ENCODE data around the gene EDA2R.

EDA2R gene, protein sequence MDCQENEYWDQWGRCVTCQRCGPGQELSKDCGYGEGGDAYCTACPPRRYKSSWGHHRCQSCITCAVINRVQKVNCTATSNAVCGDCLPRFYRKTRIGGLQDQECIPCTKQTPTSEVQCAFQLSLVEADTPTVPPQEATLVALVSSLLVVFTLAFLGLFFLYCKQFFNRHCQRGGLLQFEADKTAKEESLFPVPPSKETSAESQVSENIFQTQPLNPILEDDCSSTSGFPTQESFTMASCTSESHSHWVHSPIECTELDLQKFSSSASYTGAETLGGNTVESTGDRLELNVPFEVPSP

GRCh38 chrX:66638591-66639500 lies at the start of gene EDA2R:
Gene EDA2R (minus strand): TSS chrX:66639078. CDS start chrX:66616020, 23,058 bp downstream.
- DNase-seq, result no peak

DNA sequence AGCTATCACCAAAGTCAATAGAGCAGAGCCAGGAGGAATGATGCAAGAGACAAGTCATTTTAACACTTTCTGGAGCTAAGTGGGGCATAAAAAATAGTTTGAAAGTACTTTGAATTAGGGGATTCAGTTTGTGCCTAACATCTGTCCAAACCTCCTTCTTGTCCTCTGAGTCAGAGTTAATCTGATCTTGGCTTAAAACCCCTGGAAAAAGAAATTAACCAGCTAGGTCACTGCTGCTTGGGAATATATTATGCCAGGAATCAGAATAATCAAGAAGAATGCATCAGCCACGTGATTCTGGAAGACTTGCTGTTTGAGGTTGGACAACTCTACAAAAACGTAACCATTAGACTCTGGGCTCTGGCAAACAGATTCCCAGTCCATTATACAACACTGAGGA lies 45.3 kb upstream of the EDA2R start:
- no peak for DNase-seq

DNA sequence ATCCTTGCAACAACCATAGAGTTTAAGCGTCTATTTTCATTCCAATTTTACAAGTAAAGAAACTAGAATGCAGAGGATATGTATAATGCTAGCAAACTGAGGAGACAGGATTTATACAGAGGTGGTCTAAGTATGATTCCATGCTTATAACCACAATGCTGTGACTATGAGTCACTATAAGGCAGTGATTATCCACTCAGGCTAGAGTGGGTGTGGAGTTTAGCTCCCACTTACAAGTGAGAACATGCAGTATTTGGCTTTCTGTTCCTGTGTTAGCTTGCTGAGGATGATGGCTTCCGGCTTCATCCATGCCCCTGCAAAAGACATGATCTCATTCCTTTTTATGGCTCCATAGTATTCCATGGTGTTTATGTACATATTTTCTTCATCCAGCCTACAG lies 41.6 kb upstream of the EDA2R start:
- no peak for DNase-seq

GRCh38 chrX:66677430-66677829 lies 38.6 kb upstream of the EDA2R start:
- no peak for DNase-seq

DNA sequence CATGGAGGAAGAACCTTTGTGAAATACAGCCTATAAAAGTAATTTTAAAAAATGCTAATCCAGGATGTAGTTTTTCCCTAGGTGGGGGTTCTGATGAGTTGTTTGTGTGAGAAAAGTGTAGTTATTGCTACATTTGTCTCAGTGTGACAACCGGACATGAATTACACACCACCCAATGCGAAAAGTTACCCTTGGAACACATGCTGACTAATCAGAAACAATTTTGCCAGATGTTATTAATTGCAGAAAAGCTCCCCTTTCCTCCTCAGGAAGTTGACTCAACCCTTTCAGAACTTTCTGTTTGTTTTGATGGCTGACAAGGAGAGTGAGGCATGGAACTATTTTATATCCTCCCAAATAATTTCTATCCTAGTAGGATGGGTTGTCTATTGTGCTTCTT lies 38.1 kb upstream of the EDA2R start:
- DNase-seq, result no peak

- no peak for DNase-seq
These were observed 37.5 kb upstream of the EDA2R start for GRCh38 chrX:66676413-66676812.

DNA sequence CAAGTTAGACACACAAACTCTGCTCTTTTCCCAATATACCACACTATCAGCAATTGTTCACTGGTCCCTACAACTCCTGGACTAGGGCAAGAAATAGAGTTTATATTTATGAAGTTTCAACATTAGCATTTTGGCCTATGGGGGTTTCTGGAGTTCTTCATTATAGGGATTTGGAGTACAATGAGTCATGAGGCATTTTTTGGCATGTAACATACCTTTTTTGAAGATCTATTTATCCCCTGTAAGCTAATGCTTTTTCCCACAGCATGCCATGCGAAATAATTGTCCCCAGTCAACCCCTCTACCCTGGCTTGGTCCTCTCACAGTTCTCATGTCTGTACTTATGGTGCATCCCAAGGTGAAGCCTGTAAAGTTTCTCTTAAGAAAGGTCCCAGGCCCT lies 36.7 kb upstream of the EDA2R start:
- DNase-seq, result no peak

DNA sequence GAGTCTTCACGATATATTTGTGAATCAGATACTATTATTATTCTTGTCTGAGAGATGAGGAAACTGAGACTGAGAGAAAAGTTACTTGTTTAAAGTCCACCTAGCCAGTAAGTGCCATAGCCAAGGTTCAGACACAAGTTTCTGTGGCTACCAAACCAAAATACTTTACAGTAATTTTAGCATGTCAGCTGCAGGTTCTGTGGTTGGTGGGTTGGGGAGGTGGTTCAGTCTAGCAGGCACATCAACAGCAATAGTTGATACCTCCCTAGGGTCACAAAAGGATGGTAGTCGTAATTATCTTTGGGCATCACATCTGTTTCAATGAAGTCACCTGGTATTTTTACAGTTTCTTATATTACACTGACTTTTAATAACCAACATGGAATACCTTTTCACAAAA lies 35.6 kb upstream of the EDA2R start:
- DNase-seq, result no peak

DNA sequence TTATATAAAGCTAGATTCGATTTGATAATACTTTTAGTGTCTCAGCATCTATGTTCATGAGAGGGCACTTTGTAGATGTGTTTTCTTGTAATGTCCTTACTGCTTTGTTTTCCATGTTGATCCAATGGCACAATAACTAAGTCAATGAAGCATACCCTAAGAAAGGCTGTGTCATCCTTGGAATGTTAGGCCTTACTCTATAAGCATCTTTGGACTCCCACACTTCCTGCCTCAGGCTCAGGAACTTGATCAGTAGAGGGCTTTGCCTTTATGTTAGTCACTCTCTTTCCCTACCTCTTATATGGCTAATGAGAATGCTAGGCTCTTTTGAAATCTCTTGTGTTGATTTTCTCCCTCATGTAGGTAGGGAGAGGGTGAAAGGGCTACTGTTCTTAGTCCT lies 33.2 kb upstream of the EDA2R start:
- DNase-seq, result no peak

GRCh38 chrX:66654411-66654810 lies 15.5 kb upstream of the EDA2R start:
- no peak for DNase-seq

- no peak for DNase-seq
These were observed 3.5 kb downstream of the EDA2R start for GRCh38 chrX:66635360-66635759.

- no peak for DNase-seq
These were observed 4.6 kb downstream of the EDA2R start for GRCh38 chrX:66634272-66634671.

DNA sequence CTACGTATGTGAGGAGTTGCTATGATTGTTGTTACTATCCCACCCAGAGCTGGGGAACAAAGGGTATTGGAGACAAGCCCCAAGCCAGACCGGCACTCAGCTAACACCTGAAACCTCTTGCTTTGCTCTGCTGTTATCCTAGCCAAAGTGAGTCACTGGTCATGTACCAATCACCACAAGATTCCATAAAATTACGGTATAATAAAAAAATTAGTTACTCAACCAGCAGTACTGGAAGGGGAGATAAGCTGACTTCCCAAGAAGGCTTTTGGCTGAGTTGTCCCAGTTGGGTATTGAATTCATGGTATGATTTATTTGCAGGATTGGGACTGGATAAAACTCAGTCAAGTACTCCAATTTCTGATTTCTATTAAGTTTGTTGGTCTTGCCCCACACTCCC lies 5.3 kb downstream of the EDA2R start:
- DNase-seq, result no peak

GRCh38 chrX:66632981-66633380 lies 5.9 kb downstream of the EDA2R start:
- DNase-seq, result no peak

DNA sequence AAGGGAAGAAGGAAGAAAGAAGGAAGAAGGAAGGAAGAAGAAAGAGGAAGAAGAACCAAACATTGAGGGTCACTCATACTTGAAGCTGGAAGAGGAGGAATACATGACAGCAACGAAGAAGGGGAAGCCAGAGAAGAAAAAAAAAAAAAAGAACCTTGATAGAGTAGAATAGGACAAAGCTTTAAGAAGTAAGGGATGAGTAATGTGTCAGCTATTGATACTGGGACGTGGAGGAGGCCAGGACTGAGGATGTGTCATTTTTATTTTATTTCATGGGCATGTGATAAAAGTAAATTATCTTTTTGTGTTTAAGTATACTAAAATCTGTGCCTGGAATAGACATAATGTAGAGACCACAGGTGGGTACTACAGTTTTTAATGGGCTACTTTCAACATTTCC lies 6.4 kb downstream of the EDA2R start:
- no peak for DNase-seq

DNA sequence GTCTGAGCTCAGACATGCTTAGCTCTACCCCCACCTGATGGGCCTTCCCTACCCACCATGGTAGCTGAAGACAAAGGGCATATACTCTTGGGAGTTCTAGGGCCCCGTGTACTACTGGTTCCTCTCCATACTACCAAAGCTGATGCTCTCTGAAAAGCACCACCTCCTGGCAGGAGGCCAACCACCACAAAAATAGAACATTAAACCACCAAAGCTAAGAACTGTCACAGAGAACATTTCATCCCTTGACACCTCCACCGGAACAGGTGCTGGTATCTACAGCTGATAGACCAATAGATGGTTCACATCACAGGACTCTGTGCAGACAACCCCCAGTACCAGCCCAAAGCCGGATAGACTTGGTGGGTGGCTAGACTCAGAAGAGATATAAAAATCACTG lies 13.4 kb downstream of the EDA2R start:
- no peak for DNase-seq

DNA sequence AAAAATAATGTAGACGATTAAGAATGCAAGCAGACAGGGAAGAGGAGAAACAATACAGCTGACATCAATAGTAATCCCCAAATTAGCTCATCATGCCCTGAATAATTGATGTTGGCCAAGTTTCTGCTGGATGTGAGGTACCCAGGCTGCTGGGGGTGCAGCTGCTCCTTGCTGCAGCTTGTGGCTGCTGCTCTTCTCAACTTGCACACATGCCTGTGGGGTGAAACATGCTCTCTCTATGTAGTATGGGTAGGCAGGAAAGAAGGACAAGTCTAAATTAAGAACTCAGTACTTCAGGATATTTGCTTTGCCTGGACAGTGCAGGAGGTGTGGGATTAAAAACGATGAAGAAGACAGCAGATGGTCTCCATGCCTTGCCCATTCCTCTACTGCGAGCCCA lies 16.7 kb downstream of the EDA2R start:
- DNase-seq, result no peak

DNA sequence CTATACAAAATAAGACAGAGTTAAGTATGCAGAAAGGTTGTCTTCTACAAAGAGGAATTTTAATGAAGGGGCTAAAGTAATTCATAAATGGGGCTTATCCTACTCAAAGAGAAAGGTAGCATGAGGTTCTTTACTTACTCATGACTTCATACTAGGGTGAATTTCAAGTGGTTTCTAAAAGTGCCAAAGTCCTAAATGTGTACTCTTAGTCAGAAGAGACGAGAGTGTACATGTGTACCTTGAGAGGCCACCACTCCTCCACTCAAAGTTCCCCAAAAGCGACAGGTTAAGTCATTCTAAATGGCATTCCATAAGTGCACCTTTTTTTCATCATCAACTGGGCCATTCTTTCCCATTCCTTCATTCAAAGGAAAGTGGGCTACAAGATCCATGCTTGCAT lies 21.9 kb downstream of the EDA2R start:
- DNase-seq, result no peak

DNA sequence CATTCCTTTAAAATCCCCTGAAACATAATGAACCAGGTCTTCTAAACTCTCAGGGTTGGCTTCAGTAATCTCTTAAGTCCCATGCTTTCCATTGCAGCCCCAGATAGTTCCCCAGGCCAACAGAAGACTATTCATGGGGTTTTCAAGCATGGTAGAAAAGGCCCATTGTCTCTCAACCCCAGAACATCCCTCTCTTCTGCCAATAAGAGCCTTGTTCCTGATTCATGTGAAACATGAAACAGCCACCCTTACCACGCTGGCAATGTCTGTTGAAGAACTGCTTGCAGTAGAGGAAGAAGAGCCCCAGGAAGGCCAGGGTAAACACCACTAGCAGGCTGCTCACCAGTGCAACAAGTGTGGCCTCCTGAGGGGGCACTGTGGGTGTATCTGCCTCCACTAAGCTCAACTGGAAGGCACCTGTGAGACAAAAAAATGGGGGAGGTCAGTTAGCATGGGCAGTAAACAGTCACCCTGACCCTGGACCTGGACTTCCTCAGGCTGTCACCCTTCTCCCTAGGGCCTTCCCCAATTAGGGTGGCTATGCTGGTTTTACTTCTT lies 36.4 kb downstream of the EDA2R start:
- DNase-seq, result no peak

DNA sequence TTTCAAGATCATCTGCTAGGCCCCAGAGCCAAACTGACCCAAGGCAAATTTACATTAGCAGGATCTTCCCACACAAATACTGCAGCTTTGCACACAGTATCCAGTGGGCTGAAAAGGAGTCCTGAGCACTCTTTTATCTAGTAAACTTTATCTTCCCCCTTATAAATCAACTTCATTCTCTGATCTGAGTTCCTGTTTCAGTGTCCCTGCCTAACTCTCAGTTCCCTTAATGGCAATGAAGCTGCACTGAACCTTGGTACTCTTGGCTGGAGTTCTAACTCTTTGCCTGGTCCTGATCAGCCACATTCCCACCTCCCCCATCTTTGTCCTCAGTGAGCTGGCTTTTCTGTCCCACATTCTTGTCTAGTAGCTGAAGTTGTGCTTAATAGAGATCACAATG lies 37.4 kb downstream of the EDA2R start:
- DNase-seq, result no peak

GRCh38 chrX:66579219-66579618 lies 59.7 kb downstream of the EDA2R start:
- no peak for DNase-seq

GRCh38 chrX:66553973-66554372 lies 84.9 kb downstream of the EDA2R start:
- no peak for DNase-seq

- no peak for DNase-seq
These were observed 91.0 kb downstream of the EDA2R start for GRCh38 chrX:66547847-66548369.

Measured in GF-D8 (cell line).